ENCODE results near the gene DNAJC18. TPM values are rescaled to one million over a fixed set of nuclear protein-coding genes. Genes with fewer than 3 reads are reported as not detected.
A peak's percentile ranks its signal among the peaks of the same experiment; 100 is the strongest.

DNAJC18 gene
- total RNA-seq, 6 experiments from 2014 or later: 0.37 to 2.9 (median 0.75) TPM

DNA sequence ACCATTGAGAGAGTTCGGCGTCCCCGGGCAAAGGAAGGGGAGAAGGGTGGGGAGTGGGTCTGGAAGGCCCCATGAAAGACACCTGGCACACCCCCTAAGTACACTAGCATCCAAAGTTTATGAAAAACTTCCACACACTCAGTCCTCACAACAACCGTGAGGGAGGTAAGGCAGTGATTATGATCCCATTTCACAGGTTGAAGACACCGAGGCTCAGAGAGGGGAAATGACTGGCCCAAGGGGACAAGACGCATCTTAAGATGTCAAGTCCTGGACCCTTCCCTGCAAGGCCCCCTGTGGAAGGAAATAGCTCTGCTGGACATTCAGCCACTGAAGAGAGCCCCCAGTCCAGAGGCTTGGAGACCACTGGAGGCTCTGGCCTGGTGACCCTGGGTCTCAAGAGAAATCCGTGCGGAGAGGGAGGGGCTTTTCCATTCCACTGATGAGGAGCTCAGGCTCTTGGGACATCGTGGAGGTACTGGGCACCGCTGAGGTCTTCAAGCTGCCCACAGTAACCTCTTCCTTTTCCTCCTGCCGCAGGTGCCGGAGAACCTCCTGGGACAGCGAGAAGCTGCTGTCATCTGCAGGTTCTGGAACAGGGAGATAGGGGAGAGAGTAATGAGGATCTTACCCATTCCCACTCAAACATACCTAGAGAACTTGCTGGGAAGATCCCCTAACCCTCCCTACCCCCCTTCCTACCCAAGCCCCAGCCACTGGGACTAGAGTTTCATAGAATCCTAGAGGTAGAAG lies 36.7 kb upstream of the DNAJC18 start:
- WGBS (ENCODE audit: insufficient coverage, low coverage, low lambda C conversion rate, missing lambda C conversion rate): 50% methylated on average over 2 of the region's 13 CpGs
- TF ChIP-seq, protein P1, sequence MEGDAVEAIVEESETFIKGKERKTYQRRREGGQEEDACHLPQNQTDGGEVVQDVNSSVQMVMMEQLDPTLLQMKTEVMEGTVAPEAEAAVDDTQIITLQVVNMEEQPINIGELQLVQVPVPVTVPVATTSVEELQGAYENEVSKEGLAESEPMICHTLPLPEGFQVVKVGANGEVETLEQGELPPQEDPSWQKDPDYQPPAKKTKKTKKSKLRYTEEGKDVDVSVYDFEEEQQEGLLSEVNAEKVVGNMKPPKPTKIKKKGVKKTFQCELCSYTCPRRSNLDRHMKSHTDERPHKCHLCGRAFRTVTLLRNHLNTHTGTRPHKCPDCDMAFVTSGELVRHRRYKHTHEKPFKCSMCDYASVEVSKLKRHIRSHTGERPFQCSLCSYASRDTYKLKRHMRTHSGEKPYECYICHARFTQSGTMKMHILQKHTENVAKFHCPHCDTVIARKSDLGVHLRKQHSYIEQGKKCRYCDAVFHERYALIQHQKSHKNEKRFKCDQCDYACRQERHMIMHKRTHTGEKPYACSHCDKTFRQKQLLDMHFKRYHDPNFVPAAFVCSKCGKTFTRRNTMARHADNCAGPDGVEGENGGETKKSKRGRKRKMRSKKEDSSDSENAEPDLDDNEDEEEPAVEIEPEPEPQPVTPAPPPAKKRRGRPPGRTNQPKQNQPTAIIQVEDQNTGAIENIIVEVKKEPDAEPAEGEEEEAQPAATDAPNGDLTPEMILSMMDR (IDR thresholded peaks at IDR 0.05): no peak
- TF ChIP-seq POLR2A (IDR thresholded peaks at IDR 0.05): no peak
- ATAC-seq: no peak
- Histone ChIP-seq H3K9me3 (no peaks in the 10 kb centered on the region), H3K4me3 (no peak overlapping the region), H3K4me1 (no peaks in the 10 kb centered on the region), H3K27me3 (no peaks in the 10 kb centered on the region), H3K27ac (no peak overlapping the region), H3K36me3 (no peaks in the 10 kb centered on the region)
- no peak for DNase-seq
- intact Hi-C loops (cut with DNase I): no loop called here

DNA sequence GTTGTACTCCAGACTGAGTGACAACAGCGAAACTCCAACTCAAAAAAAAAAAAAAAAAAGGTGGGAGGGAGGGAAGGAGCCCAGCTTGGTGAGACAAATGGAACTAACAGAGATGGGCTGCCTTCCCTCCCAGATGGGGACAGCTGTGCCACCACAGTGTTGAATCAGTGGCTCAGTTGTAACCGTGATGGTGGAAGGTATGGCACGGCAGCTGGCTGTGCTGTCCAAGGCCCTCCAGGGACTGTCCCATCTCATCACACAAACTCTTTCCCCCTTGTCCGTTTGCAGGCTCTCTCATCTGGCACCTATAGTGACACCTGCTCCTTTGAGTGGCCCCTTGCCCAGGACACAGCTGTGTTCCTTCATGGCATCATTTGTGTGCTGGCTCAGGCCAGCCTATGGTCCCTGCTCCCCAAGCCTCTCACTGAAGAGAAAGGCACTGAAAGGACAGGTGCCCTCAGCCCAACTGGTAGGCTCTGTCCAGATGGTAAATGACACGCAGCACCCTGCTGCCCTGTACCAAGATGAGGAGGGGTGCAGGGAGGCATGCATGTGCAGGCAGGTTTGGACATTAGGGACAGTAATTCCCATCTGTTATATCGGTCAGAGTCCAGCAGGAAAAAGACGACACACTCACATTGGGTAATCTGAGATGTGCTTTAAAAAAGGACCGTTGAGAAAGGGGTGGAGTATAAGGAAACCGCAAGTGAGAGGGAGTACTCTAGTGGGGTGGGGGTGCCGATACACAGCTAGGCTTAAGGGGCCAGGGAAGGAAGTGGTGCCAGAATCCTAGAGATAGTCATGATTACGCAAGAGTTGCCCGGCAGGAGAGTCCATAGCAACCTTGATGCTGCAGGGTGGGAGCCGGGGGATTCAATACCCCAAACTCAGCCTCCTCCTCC lies 35.8 kb upstream of the DNAJC18 start:
- H3K4me1 ChIP-seq: no peaks in the 10 kb centered on the region
- TF ChIP-seq, protein P1 (IDR thresholded peaks at IDR 0.05): no peak
- TF ChIP-seq POLR2A (IDR thresholded peaks at IDR 0.05): no peak

DNA sequence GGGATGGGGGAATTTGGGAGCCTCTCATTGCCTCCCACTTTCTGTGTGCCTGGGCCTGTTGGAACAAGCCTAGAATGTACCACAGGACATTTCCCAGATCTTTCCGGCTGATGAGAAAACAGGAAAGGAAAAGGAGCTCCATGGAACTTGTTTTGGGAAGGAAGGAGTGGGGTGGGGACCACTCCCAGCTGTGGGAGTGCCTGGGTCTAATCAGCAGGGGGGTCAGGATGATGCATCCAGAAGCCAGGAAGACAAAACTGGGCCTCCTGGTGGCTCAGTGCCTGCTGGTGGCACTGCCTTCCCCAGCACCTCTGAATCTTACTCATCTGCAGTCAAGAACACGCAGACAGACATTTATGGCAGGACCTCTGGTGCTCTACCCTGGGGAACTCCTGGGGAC lies 34.2 kb upstream of the DNAJC18 start:
- TF ChIP-seq, protein P1 (IDR thresholded peaks at IDR 0.05): no peak
- TF ChIP-seq POLR2A (IDR thresholded peaks at IDR 0.05): no peak
- Histone ChIP-seq H3K4me1 (no peaks in the 10 kb centered on the region), H3K27me3 (no peaks in the 10 kb centered on the region), H3K4me3 (no peak overlapping the region), H3K9me3 (no peaks in the 10 kb centered on the region), H3K36me3 (no peaks in the 10 kb centered on the region), H3K27ac (peak overlapping the region in 2 of 3 donors; percentile 4 to 29)
- ATAC-seq (peak in 2 of 4 donors; percentile 18 to 26), DNase-seq (no peak)
- WGBS (ENCODE audit: insufficient coverage, low coverage, low lambda C conversion rate, missing lambda C conversion rate): 43% methylated on average over 1 of the region's 2 CpGs
- intact Hi-C loops (cut with DNase I): no loop called here

More for the DNA sequence above, 35.8 kb upstream of the DNAJC18 start:
- 25% methylated on average over 9 of the region's 13 CpGs for WGBS (ENCODE audit: insufficient coverage, low coverage, low lambda C conversion rate, missing lambda C conversion rate)
- DNase-seq (no peak), ATAC-seq (peak in 3 of 4 donors; percentile 22 to 42 (median 36))
- no peaks in the 10 kb centered on the region for H3K27me3 ChIP-seq
- H3K9me3 ChIP-seq: no peaks in the 10 kb centered on the region
- no peaks in the 10 kb centered on the region for H3K36me3 ChIP-seq
- no peak overlapping the region for H3K27ac ChIP-seq
- H3K4me3 ChIP-seq: no peak overlapping the region
- intact Hi-C loops (cut with DNase I): no loop called here

DNA sequence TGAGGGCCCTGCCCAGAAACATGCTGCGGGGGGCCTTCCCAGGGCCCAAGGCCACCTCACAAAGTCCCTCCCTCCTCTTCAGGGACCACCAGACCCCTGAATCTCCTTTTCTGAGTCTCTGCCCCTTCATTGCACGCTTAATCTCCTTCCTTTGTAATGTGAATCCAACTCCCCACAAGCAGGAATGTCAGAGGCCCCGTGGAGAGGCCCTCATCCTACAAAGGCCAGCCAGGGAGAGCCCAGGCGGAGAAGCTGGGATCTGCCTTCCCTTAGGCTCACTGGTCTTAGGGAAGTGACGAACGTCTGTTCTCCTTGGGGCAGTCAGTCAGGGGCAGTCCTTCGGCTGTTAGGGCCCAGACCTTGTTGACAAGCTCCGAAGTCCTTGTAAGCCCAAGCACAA lies 33.8 kb upstream of the DNAJC18 start:
- peak overlapping the region in 2 of 3 donors; percentile 4 to 29 for H3K27ac ChIP-seq
- DNase-seq (no peak), ATAC-seq (peak in 2 of 4 donors; percentile 27 to 31)
- TF ChIP-seq POLR2A (IDR thresholded peaks at IDR 0.05): no peak
- TF ChIP-seq, protein P1 (IDR thresholded peaks at IDR 0.05): no peak
- WGBS (ENCODE audit: insufficient coverage, low coverage, low lambda C conversion rate, missing lambda C conversion rate): 56% methylated on average over 3 of the region's 8 CpGs
- H3K4me3 ChIP-seq: no peak overlapping the region
- H3K27me3 ChIP-seq: no peaks in the 10 kb centered on the region
- H3K4me1 ChIP-seq: no peaks in the 10 kb centered on the region
- H3K36me3 ChIP-seq: no peaks in the 10 kb centered on the region
- H3K9me3 ChIP-seq: no peaks in the 10 kb centered on the region
- intact Hi-C loops (cut with DNase I): no loop called here

Measured in right lobe of liver (tissue), 6 donors.